MCF 10A (cell line): ENCODE data around the gene ZNF630. TPM values are rescaled to one million over a fixed set of nuclear protein-coding genes. Genes with fewer than 3 reads are reported as not detected.
A peak's percentile ranks its signal among the peaks of the same experiment; 100 is the strongest.

Source experiments
- BruUV-seq: library from RNA; stranded (reverse); fragments of 400-500 nt; replicated peaks from 2 replicates; lab custom pipeline; 2021; lab: Mats Ljungman, UMichigan
- CTCF ChIA-PET: fragments of 300-600 bp; sonication (Branson Sonifier 250); formaldehyde crosslinking; extraction: SDS; loops from one replicate; lab custom pipeline; 2021; ENCODE audit warnings: antibody characterized with exemption, inconsistent platforms; lab: Yijun Ruan, JAX
- POLR2A ChIA-PET: fragments of 300-600, 350-650 bp; sonication (Branson Sonifier 250); formaldehyde crosslinking; extraction: SDS; loops from one replicate; lab custom pipeline; 2020; ENCODE audit warnings: antibody characterized with exemption, inconsistent platforms; lab: Yijun Ruan, JAX
- DNase-seq: peaks from one replicate; pipeline ENCODE4 v3.0.0-alpha.2; 2018; ENCODE audit not compliant: unreplicated experiment
- H3K27ac Mint-ChIP-seq: one replicate; pipeline ENCODE4 v1.8.0; 2022; ENCODE audit warnings: mild to moderate bottlenecking, low read depth, mixed read lengths; ENCODE audit not compliant: unreplicated experiment
- H3K27me3 Mint-ChIP-seq: one replicate; pipeline ENCODE4 v1.8.0; 2022; ENCODE audit warnings: mixed read lengths; ENCODE audit not compliant: insufficient read depth, unreplicated experiment
- H3K36me3 Mint-ChIP-seq: one replicate; pipeline ENCODE4 v1.8.0; 2022; ENCODE audit warnings: mild to moderate bottlenecking, moderate library complexity, mixed read lengths; ENCODE audit not compliant: insufficient read depth, unreplicated experiment
- H3K4me1 Mint-ChIP-seq: one replicate; pipeline ENCODE4 v1.8.0; 2022; ENCODE audit warnings: mixed read lengths; ENCODE audit not compliant: insufficient read depth, unreplicated experiment
- H3K4me3 Mint-ChIP-seq: one replicate; pipeline ENCODE4 v1.8.0; 2022; ENCODE audit warnings: mild to moderate bottlenecking, moderate library complexity, mixed read lengths; ENCODE audit not compliant: unreplicated experiment
- H3K9me3 Mint-ChIP-seq: one replicate; pipeline ENCODE4 v1.8.0; 2022; ENCODE audit warnings: mixed read lengths; ENCODE audit not compliant: unreplicated experiment
- intact Hi-C: fragments of 100-400 bp; cut with micrococcal nuclease; formaldehyde crosslinking; loops from 2 replicates; pipeline ENCODE4 v1.14.1; 2022
- total RNA-seq: library from RNA; stranded (reverse); gene quantifications from 2 replicates; pipeline ENCODE4 v1.2.3, GENCODE V29; 2022
- TF ChIP-seq, protein P1 (sequence below): fragments of 200-600 bp; IDR thresholded peaks from one replicate; pipeline ENCODE4 v1.8.0; 2022; ENCODE audit warnings: antibody characterized with exemption, mild to moderate bottlenecking; ENCODE audit not compliant: unreplicated experiment

ZNF630 gene
- total RNA-seq, 1 experiment from 2014 or later, result 2.4 TPM

DNA sequence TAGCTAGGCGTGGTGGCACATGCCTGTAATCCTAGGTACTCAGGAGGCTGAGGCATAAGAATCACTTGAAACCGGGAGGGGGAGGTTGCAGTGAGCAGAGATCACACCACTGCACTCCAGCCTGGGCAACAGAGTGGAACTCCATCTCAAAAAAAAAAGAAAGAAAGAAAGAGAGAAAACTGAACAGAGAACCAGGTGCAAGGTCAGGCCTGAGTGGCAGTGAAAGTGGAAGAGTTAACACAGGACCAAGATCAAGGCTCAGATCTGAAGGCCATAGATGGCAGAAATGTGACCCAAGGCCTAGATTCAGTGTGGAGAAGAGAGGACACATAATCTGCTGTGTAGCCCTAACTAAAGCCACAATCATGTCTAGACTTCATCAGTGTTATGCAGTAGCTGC is 4.9 kb upstream of the ZNF630 start:
- DNase-seq, result no peak
- Mint-ChIP-seq H3K9me3 (no peaks in the 10 kb centered on the region), H3K27me3 (no peaks in the 10 kb centered on the region), H3K36me3 (peaks cover 11% of the 10 kb centered on the region), H3K4me1 (no peaks in the 10 kb centered on the region), H3K4me3 (no peak overlapping the region), H3K27ac (peak overlapping the region; percentile 46)
- BruUV-seq, result no TSS peak
- ChIA-PET POLR2A (no interaction called here), CTCF (no interaction called here)
- intact Hi-C loops, result no loop called here
- TF ChIP-seq, protein P1, sequence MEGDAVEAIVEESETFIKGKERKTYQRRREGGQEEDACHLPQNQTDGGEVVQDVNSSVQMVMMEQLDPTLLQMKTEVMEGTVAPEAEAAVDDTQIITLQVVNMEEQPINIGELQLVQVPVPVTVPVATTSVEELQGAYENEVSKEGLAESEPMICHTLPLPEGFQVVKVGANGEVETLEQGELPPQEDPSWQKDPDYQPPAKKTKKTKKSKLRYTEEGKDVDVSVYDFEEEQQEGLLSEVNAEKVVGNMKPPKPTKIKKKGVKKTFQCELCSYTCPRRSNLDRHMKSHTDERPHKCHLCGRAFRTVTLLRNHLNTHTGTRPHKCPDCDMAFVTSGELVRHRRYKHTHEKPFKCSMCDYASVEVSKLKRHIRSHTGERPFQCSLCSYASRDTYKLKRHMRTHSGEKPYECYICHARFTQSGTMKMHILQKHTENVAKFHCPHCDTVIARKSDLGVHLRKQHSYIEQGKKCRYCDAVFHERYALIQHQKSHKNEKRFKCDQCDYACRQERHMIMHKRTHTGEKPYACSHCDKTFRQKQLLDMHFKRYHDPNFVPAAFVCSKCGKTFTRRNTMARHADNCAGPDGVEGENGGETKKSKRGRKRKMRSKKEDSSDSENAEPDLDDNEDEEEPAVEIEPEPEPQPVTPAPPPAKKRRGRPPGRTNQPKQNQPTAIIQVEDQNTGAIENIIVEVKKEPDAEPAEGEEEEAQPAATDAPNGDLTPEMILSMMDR, result no peak

DNA sequence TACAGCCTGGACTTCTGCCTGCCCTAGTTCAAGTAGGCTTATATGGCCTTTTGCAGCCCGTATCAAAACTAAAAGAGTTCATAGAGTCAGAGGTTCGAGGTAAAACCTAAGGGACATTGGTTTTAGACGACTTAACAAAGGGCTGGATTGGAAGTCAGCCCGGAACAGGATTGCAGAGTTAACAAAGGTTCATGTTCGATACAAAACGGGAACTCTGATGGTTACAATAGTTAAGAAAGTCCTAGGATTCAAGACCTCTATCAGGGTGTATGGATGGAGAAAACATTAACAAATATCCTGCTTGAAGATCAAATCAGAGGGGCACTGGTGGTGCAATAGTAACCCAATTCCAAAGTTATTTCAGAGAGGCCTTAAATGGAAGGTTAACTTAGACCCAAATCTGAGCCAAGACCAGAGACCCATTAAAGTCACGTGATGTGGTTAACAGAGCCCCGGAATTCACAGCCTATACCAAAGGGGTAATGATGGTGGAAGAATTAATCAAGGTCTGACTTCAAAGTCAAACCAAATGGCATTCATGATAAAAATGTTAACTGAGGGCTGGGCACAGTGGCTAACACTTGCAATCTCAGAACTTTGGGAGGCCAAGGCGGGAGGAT is 656 bp upstream of the ZNF630 start:
- no peaks in the 10 kb centered on the region for H3K9me3 Mint-ChIP-seq
- intact Hi-C loops, result no loop called here
- ChIA-PET CTCF (no interaction called here), POLR2A (no interaction called here)
- no peaks in the 10 kb centered on the region for H3K27me3 Mint-ChIP-seq
- TF ChIP-seq, protein P1, result no peak
- peaks cover 11% of the 10 kb centered on the region for H3K36me3 Mint-ChIP-seq
- peak overlapping the region; percentile 92 for H3K27ac Mint-ChIP-seq
- no peaks in the 10 kb centered on the region for H3K4me1 Mint-ChIP-seq
- H3K4me3 Mint-ChIP-seq, result peak overlapping the region; percentile 81
- no TSS peak for BruUV-seq
- DNase-seq, result no peak

DNA sequence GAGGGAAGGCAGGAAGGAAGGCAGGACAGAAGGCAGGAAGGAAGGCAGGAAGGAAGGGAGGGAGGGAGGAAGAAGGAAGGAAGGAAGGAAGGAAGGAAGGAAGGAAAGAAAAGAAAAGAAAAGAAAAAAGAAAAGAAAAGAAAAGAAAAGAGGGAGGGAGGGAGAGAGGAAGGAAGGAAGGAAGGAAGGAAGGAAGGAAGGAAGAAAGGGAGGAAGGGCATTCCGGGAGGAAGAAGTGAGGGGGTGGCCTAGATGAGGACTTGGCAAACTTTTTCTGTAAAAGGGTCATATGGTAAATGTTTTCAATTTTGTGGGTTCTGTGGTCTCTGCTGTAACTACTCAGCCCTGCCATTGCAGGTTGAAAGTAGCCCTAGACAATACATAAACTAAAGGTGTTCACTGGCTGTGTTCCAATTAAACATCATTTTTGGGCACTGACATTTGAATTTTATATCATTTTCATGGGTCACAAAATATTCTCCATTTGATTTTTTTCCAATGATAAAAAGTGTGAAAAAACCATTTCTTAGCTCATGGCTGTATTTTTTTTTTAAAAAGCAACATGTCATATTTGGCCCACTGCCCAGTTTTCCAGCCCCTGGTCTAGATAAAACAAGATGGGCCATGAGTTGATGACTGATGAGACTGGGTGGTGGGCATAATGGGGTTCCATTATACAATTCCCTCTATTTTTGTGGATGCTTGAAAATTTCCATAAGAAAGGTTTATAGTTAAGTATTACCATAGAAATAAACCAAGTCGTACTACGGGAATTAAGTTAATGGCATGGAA is 3.1 kb downstream of the ZNF630 start:
- Mint-ChIP-seq H3K27me3 (no peaks in the 10 kb centered on the region), H3K4me3 (no peak overlapping the region), H3K4me1 (no peaks in the 10 kb centered on the region), H3K9me3 (peaks cover 7% of the 10 kb centered on the region), H3K36me3 (peaks cover 6% of the 10 kb centered on the region), H3K27ac (no peak overlapping the region)
- POLR2A ChIA-PET, result no interaction called here
- intact Hi-C loops, result no loop called here
- CTCF ChIA-PET, result interaction anchor here (0.6 kb wide), 1 partner anchor 37 kb away, joined by 3 read pairs; no protein-coding TSS in a partner anchor
- BruUV-seq, result no TSS peak
- no peak for DNase-seq
- TF ChIP-seq, protein P1, result no peak

DNA sequence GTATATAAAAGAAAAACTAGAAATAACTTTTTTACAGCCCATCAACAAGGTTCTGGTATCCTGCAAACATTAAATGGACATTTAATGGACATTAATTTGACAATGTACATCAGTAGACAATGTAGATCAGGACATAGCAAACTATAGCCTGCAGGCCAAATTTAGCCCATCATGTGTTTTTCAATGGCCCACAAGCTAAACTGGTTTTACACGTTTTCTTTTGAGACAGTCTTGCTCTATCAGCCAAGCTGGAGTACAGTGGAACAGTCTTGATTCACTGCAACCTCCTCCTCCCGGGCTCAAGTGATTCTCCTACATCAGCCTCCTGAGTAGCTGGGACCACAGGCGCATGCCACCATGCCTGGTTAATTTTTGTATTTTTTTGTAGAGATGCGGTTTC is 7.2 kb downstream of the ZNF630 start:
- intact Hi-C loops, result no loop called here
- no peaks in the 10 kb centered on the region for H3K4me1 Mint-ChIP-seq
- H3K9me3 Mint-ChIP-seq, result peaks cover 32% of the 10 kb centered on the region
- no peak for DNase-seq
- H3K27me3 Mint-ChIP-seq, result no peaks in the 10 kb centered on the region
- no peak overlapping the region for H3K4me3 Mint-ChIP-seq
- H3K36me3 Mint-ChIP-seq, result peaks cover 30% of the 10 kb centered on the region
- ChIA-PET CTCF (no interaction called here), POLR2A (no interaction called here)
- TF ChIP-seq, protein P1, result no peak
- no TSS peak for BruUV-seq
- H3K27ac Mint-ChIP-seq, result no peak overlapping the region
